Keratinocyte (primary cell): ENCODE results near the gene LRIT3. TPM values are rescaled to one million over a fixed set of nuclear protein-coding genes. Genes with fewer than 3 reads are reported as not detected.

ENCODE experiments used
- DNase-seq: peaks from one replicate; pipeline ENCODE4 v3.0.0-alpha.2; 2011; ENCODE audit warnings: low read depth, missing footprints, low spot score
- FAIRE-seq: peaks from 2 replicates; lab custom pipeline; 2011; peaks lifted over from hg19 to GRCh38; lab: Jason Lieb, UNC
- H2AFZ ChIP-seq: 2 replicates; pipeline ENCODE4 v1.6.0; 2012; ENCODE audit warnings: low read length, control low read depth, inconsistent platforms; ENCODE audit not compliant: control insufficient read depth
- H3K27ac ChIP-seq: 2 replicates; pipeline ENCODE4 v1.5.1; 2011; ENCODE audit warnings: low read length; ENCODE audit not compliant: control insufficient read depth, insufficient read depth
- H3K27me3 ChIP-seq: 3 replicates; pipeline ENCODE4 v1.6.0; 2011; ENCODE audit warnings: low read length; ENCODE audit not compliant: control insufficient read depth, insufficient read depth; ENCODE audit errors: extremely low read depth
- H3K36me3 ChIP-seq, 2 experiments: 2 replicates in 1 of 2; 3 replicates in 1 of 2; pipeline ENCODE4 v1.5.1; 2011; ENCODE audit warnings: low read length in 2 of 2, mild to moderate bottlenecking in 1 of 2; ENCODE audit not compliant: control insufficient read depth in 2 of 2, insufficient read depth in 2 of 2; ENCODE audit errors: extremely low read depth in 1 of 2
- H3K4me1 ChIP-seq: 3 replicates; pipeline ENCODE4 v1.5.1; 2011; ENCODE audit warnings: low read length; ENCODE audit not compliant: control insufficient read depth, insufficient read depth; ENCODE audit errors: extremely low read depth
- H3K4me2 ChIP-seq: 3 replicates; pipeline ENCODE4 v1.6.0; 2011; ENCODE audit warnings: low read depth, low read length; ENCODE audit not compliant: control insufficient read depth, insufficient read depth; ENCODE audit errors: extremely low read depth
- H3K4me3 ChIP-seq, 3 experiments: fragments of 200-600 bp in 1 of 3; sonication (generic) in 1 of 3; 2 replicates in 2 of 3; 3 replicates in 1 of 3; pipeline ENCODE4 v1.5.1; 2011 to 2016; ENCODE audit warnings: low read length in 3 of 3, mild to moderate bottlenecking in 3 of 3, control low read depth in 2 of 3, inconsistent platforms in 1 of 3, low read depth in 1 of 3, mixed read lengths in 1 of 3, mixed run types in 1 of 3, moderate library complexity in 1 of 3; ENCODE audit not compliant: control insufficient read depth in 2 of 3, insufficient read depth in 2 of 3; ENCODE audit errors: extremely low read depth in 1 of 3
- H3K79me2 ChIP-seq: 2 replicates; pipeline ENCODE4 v1.6.0; 2012; ENCODE audit warnings: low read length; ENCODE audit not compliant: control insufficient read depth, insufficient read depth
- H3K9ac ChIP-seq: 3 replicates; pipeline ENCODE4 v1.6.0; 2011; ENCODE audit warnings: low read length; ENCODE audit not compliant: control insufficient read depth, insufficient read depth; ENCODE audit errors: extremely low read depth
- H3K9me1 ChIP-seq: 3 replicates; pipeline ENCODE4 v1.6.0; 2011; ENCODE audit warnings: low read length; ENCODE audit not compliant: control insufficient read depth, insufficient read depth; ENCODE audit errors: extremely low read depth
- H3K9me3 ChIP-seq: 2 replicates; pipeline ENCODE4 v1.5.1; 2012; ENCODE audit warnings: low read depth, low read length; ENCODE audit not compliant: control insufficient read depth
- H4K20me1 ChIP-seq: 3 replicates; pipeline ENCODE4 v1.6.0; 2011; ENCODE audit warnings: low read length; ENCODE audit not compliant: control insufficient read depth, insufficient read depth; ENCODE audit errors: extremely low read depth
- EZH2 ChIP-seq: IDR thresholded peaks from one replicate; pipeline ENCODE4 v1.6.1; 2012; ENCODE audit warnings: inconsistent platforms, mild to moderate bottlenecking, low read length, moderate library complexity
- dilution Hi-C: fragments of 300-500 bp; cut with MboI; formaldehyde crosslinking; loops from one replicate; pipeline ENCODE4 v1.7.0; 2020; ENCODE audit warnings: low sequenced_read_pairs; ENCODE audit not compliant: extremely low pct_ligation_motif_present
- polyA plus RNA-seq, 5 experiments: library from polyadenylated mRNA; depleted of rRNA in 3 of 5; stranded (reverse) in 3 of 5; stranded (forward) in 1 of 5; unstranded in 1 of 5; fragments of >200 nt; gene quantifications; 1 replicate in 1 of 5; 2 replicates in 3 of 5; 3 replicates in 1 of 5; pipeline versions ENCODE4 v1.2.1 to v1.2.3, GENCODE V29; 2011 to 2012; ENCODE audit warnings: missing spikeins in 2 of 5, low read depth in 1 of 5, low replicate concordance in 1 of 5
- TF ChIP-seq, protein P1 (sequence below), 3 experiments: IDR thresholded peaks in 1 of 3; conservative IDR thresholded peaks in 1 of 3; optimal IDR thresholded peaks in 1 of 3; 2 replicates in 2 of 3; 3 replicates in 1 of 3; pipeline versions ENCODE3 to v1.5.1; 2011; ENCODE audit warnings: low read length in 3 of 3, mild to moderate bottlenecking in 3 of 3, moderate library complexity in 2 of 3, control low read depth in 1 of 3, inconsistent platforms in 1 of 3; ENCODE audit not compliant: insufficient read depth in 2 of 3; ENCODE audit errors: extremely low read depth in 1 of 3

Gene LRIT3
- polyA plus RNA-seq, 1 donor (not counting 4 experiments of a cell fraction or from before 2014, with no cell fraction given): 0.09 TPM

DNA sequence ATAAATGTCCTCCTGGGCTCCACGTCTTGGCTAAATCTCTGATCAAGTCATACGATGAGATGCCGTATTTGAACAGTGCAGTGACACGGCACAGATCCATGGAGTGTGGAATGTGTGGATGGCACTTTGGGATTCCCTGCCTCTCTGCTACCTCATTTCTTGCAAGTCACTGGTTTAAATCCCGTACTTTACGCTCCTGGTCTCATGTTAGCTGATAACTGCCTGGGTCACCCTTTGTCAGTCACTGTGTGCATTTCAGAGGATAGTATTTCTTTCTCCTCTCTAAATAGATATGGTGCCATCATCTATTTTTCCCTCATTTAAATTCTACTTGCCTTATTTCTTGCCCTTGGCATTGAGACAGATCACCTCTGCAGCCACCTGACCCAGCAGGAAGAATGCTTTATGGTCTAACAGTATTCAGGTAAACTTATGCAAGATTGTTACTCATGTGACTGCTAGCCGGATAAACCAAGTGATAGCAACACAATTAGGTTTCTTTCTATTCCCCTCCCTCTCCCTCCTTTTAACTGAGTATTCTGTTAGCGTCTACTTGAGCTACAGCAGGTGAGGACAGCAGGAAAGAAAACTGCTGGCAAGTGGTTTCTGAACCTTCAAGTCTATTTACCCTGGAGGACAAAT, 67.6 kb downstream of the LRIT3 start:
- DNase-seq (no peak), FAIRE-seq (no peak)
- H4K20me1 ChIP-seq: no peaks in the 10 kb centered on the region
- H3K9me3 ChIP-seq: no peaks in the 10 kb centered on the region
- H3K4me3 ChIP-seq: no peak overlapping the region
- H2AFZ ChIP-seq: no peak overlapping the region
- dilution Hi-C loops: no loop called here
- H3K4me2 ChIP-seq: no peak overlapping the region
- H3K9me1 ChIP-seq: no peaks in the 10 kb centered on the region
- no peaks in the 10 kb centered on the region for H3K27me3 ChIP-seq
- H3K27ac ChIP-seq: no peak overlapping the region
- H3K9ac ChIP-seq: no peak overlapping the region
- H3K36me3 ChIP-seq: no peaks in the 10 kb centered on the region
- no peak for TF ChIP-seq EZH2
- TF ChIP-seq, protein P1, sequence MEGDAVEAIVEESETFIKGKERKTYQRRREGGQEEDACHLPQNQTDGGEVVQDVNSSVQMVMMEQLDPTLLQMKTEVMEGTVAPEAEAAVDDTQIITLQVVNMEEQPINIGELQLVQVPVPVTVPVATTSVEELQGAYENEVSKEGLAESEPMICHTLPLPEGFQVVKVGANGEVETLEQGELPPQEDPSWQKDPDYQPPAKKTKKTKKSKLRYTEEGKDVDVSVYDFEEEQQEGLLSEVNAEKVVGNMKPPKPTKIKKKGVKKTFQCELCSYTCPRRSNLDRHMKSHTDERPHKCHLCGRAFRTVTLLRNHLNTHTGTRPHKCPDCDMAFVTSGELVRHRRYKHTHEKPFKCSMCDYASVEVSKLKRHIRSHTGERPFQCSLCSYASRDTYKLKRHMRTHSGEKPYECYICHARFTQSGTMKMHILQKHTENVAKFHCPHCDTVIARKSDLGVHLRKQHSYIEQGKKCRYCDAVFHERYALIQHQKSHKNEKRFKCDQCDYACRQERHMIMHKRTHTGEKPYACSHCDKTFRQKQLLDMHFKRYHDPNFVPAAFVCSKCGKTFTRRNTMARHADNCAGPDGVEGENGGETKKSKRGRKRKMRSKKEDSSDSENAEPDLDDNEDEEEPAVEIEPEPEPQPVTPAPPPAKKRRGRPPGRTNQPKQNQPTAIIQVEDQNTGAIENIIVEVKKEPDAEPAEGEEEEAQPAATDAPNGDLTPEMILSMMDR (optimal IDR thresholded peaks at IDR 0.05 in 1 of 3, IDR thresholded peaks at IDR 0.05 in 1 of 3, conservative IDR thresholded peaks at IDR 0.05 in 1 of 3; ENCODE audit: extremely low read depth in 1 of 3, insufficient read depth in 2 of 3, low read length in 3 of 3): no peak
- H3K79me2 ChIP-seq: no peaks in the 10 kb centered on the region
- no peaks in the 10 kb centered on the region for H3K4me1 ChIP-seq

- DNase-seq: no peak
- Histone ChIP-seq H3K9me3 (no peaks in the 10 kb centered on the region), H3K4me1 (no peaks in the 10 kb centered on the region), H4K20me1 (no peaks in the 10 kb centered on the region), H3K27ac (no peak overlapping the region), H3K4me3 (no peak overlapping the region), H3K27me3 (no peaks in the 10 kb centered on the region), H3K79me2 (no peaks in the 10 kb centered on the region), H3K9ac (no peak overlapping the region), H3K36me3 (no peaks in the 10 kb centered on the region), H2AFZ (no peak overlapping the region), H3K9me1 (no peaks in the 10 kb centered on the region), H3K4me2 (no peak overlapping the region)
- no peak for FAIRE-seq
- TF ChIP-seq, protein P1 (optimal IDR thresholded peaks at IDR 0.05 in 1 of 3, IDR thresholded peaks at IDR 0.05 in 1 of 3, conservative IDR thresholded peaks at IDR 0.05 in 1 of 3; ENCODE audit: extremely low read depth in 1 of 3, insufficient read depth in 2 of 3, low read length in 3 of 3): no peak
- dilution Hi-C loops: no loop called here
Observed at GRCh38 chr4:109916027-109916409, 68.1 kb downstream of the LRIT3 start.
